A549 treated with CORT108297 at 1 μM for 4 hours (cell line): ENCODE measurements around the gene F13A1. TPM values are rescaled to one million over a fixed set of nuclear protein-coding genes. Genes with fewer than 3 reads are reported as not detected.

ENCODE experiments used
- total RNA-seq: library from RNA; stranded (reverse); fragments of 200-300 nt; extraction: Qiagen RNA extraction; gene quantifications from 5 replicates; pipeline ENCODE4 v1.2.3, GENCODE V29; 2022

F13A1 gene
- total RNA-seq: not detected in 5 replicates

DNA sequence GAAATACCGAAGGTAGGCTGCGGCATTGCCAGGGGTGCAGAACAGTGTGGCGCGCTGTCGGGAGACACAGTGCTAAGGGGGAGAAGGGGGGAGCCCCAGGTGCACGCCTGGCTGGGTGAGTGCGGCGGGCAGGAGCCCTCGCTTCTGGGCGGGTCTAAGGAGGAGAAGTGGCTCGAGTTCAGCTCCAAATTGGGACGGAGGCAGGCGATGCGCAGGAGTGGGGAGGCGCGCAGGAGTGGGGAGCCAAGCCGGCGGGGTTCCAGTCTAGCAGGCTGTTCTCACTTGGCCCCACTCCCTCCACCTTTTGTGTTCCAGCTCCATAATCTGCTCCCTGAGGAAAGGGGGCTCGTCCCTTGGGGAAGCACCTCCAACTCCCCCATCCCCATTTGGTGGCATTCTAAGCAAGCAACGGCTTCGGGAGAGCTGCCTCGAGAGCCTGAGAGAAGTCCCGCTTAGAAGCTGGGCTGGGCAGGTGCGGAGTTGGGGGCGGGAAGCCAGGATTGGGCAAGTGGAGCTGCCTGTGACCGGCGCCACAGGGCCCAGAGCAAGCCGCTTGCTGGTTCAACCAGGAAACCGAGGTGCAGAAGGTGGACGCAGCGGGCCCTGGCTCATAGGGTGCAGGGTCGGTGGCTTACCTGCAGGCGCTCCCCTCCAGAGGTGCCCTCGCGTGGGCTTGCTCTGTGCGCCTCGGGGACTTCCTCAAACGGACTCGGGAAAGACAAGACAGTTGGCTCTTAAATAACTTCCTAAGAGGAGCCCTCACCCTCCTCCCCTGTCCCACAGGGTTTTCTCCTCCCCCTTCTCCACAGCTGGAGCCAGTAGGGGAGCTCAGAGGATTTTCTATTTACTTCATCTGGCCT, at the start of gene F13A1:
F13A1 (minus strand) TSS at position 711 of the 860 bp plus-strand sequence. CDS start 1,998 bp downstream, outside the sequence.

